Osteoblast (primary cell): ENCODE data around the gene CACFD1. TPM values are rescaled to one million over a fixed set of nuclear protein-coding genes. Genes with fewer than 3 reads are reported as not detected.

Source experiments
- DNase-seq: peaks from one replicate; pipeline ENCODE4 v3.0.0; 2011; ENCODE audit warnings: low spot score, mixed read lengths; ENCODE audit not compliant: insufficient read length; ENCODE audit errors: missing footprints
- H2AFZ ChIP-seq: 2 replicates; pipeline ENCODE4 v1.6.0; 2011; ENCODE audit warnings: mild to moderate bottlenecking, low read length
- H3K27ac ChIP-seq: 2 replicates; pipeline ENCODE4 v1.5.1; 2011; ENCODE audit warnings: mild to moderate bottlenecking, low read depth, low read length, moderate library complexity
- H3K27me3 ChIP-seq: 2 replicates; pipeline ENCODE4 v1.6.0; 2012; ENCODE audit warnings: mild to moderate bottlenecking, control low read depth, inconsistent platforms, low read length, moderate library complexity; ENCODE audit not compliant: insufficient read depth
- H3K36me3 ChIP-seq: 2 replicates; pipeline ENCODE4 v1.5.1; 2011; ENCODE audit warnings: mild to moderate bottlenecking, low read length, control low read depth, moderate library complexity; ENCODE audit not compliant: insufficient read depth
- H3K4me1 ChIP-seq: 2 replicates; pipeline ENCODE4 v1.5.1; 2011; ENCODE audit warnings: mild to moderate bottlenecking, low read length, control low read depth, moderate library complexity; ENCODE audit not compliant: insufficient read depth
- H3K4me2 ChIP-seq: 2 replicates; pipeline ENCODE4 v1.6.0; 2011; ENCODE audit warnings: mild to moderate bottlenecking, low read length; ENCODE audit not compliant: insufficient read depth
- H3K4me3 ChIP-seq: fragments of 200-600 bp; sonication (generic); 3 replicates; pipeline ENCODE4 v1.5.1; 2012; ENCODE audit warnings: mild to moderate bottlenecking, low read length, inconsistent platforms; ENCODE audit not compliant: insufficient read depth
- H3K79me2 ChIP-seq: 2 replicates; pipeline ENCODE4 v1.6.0; 2012; ENCODE audit warnings: mild to moderate bottlenecking, low read length, control low read depth, inconsistent platforms; ENCODE audit not compliant: insufficient read depth
- H3K9me3 ChIP-seq: 2 replicates; pipeline ENCODE4 v1.5.1; 2011; ENCODE audit warnings: low read depth, low read length, control low read depth
- H4K20me1 ChIP-seq: 2 replicates; pipeline ENCODE4 v1.6.0; 2012; ENCODE audit warnings: mild to moderate bottlenecking, low read length, control low read depth; ENCODE audit not compliant: insufficient read depth
- CTCF ChIP-seq: IDR thresholded peaks from 2 replicates; pipeline ENCODE4 v1.5.1; 2011; ENCODE audit warnings: mild to moderate bottlenecking, low read depth, low read length, moderate library complexity; ENCODE audit errors: extremely low read depth
- total RNA-seq: library from RNA; depleted of rRNA; stranded (reverse); fragments of >200 nt; gene quantifications from 2 replicates; pipeline ENCODE4 v1.2.3, GENCODE V29; 2012

CACFD1 gene
- total RNA-seq, 1 donor: 9.0 TPM

DNA sequence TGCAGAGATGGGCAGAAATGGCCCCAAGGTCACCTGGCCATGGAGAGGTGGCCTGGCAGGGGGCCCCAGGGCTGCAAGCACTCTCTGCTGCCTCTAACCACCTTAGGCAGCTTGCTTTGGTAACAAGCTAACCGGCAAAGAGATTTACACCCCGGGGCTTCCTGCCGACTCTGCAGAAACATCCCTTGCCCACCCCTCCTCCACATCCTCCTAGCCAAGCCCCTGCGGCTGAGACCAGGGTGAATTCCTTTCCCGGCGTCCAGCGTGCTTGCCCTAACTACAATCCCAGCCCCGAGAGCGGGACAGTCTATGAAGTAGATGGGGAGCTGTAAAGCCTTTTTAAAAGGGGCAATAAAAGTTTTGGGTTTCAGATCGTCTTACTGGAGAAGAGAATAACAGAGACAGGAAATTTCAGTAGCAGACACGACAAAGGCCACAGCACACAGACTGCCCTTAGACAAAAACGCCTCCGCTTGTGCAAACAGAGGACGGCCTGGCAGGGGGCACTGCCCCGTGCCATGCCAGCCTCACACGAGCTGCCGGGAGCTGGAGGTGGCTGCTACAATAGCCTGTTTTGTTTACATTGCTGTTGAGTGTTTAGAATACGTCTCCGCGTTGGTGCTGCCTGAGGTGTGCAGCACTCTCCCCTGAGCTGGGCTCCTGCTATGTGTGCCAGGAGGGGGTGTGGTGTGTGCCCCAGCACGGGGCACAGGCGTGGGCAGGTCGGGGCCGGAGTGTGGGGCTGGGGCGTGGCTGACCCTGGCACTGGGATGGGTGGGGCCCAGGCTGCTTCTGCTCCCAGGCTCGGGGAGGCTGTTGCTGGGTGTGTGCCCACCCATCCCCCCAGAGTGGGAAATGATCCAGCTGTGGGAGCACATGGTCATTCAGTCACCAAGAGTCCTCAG is 49.7 kb downstream of the CACFD1 start:
- peak; percentile 90 for DNase-seq
- no peak overlapping the region for H3K27ac ChIP-seq
- peak overlapping the region; percentile 11 for H3K4me3 ChIP-seq
- no peaks in the 10 kb centered on the region for H3K9me3 ChIP-seq
- peak overlapping the region; percentile 42 for H3K4me2 ChIP-seq
- TF ChIP-seq CTCF: no peak
- H3K27me3 ChIP-seq: peaks cover 6% of the 10 kb centered on the region
- H2AFZ ChIP-seq: peak overlapping the region; percentile 50
- H3K4me1 ChIP-seq: peaks cover 35% of the 10 kb centered on the region
- no peaks in the 10 kb centered on the region for H3K36me3 ChIP-seq
- no peaks in the 10 kb centered on the region for H4K20me1 ChIP-seq
- no peaks in the 10 kb centered on the region for H3K79me2 ChIP-seq

DNA sequence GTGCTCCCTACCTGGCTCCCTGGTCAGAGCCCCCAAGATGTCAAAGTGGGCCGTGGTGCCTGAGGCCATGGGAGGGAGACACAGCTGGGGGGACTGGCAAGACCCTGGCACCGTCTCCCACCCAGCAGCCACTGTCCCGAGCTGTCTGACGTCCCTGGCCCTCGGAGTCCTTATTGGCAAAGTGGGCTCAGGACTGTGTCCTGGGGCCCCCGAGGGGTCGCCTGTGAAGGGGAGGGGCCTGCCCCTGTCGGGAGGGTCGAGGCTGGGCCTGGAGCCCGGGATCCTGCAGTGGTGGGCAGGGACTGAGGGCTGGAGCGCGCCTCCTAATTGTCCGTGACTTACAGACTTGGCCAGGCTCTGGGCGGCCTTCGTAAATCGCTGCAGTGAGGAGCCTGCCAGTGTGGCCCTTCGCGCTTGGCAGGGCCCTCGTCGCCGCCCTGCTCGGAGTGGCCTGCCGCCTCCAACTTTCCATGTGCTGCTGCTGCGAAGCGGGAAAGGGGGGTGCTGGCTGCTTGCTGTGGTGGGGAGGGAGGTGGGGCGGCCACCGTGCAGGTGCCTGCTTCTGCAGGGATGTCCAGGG is 51.2 kb downstream of the CACFD1 start:
- no peak overlapping the region for H3K4me2 ChIP-seq

DNA sequence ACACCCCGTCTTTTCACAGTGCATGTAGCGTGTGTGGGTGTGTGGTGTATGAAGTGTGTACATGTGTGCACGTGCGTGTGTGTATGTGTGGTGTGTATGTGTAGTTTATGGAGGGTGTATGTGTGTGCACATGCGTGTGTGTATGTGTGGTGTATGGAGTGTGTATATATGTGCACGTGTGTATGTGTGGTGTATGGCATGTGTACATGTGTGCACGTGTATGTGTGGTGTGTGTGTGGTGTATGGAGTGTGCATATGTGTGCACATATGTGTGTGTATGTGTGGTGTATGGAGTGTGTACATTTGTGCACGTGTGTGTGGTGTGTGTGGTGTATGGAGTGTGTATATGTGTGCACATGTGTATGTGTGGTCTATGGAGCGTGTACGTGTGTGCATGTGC is 51.8 kb downstream of the CACFD1 start:
- H2AFZ ChIP-seq: no peak overlapping the region
- no peak overlapping the region for H3K27ac ChIP-seq
- no peaks in the 10 kb centered on the region for H3K9me3 ChIP-seq
- no peaks in the 10 kb centered on the region for H3K36me3 ChIP-seq
- DNase-seq: peak; percentile 30
- H4K20me1 ChIP-seq: no peaks in the 10 kb centered on the region
- H3K79me2 ChIP-seq: no peaks in the 10 kb centered on the region
- peaks cover 9% of the 10 kb centered on the region for H3K27me3 ChIP-seq
- no peak for TF ChIP-seq CTCF
- no peak overlapping the region for H3K4me3 ChIP-seq
- H3K4me2 ChIP-seq: no peak overlapping the region
- peaks cover 22% of the 10 kb centered on the region for H3K4me1 ChIP-seq

More for the DNA sequence above, 51.2 kb downstream of the CACFD1 start:
- Histone ChIP-seq H3K27ac (no peak overlapping the region), H3K4me1 (peaks cover 24% of the 10 kb centered on the region), H3K79me2 (no peaks in the 10 kb centered on the region), H2AFZ (no peak overlapping the region), H3K9me3 (no peaks in the 10 kb centered on the region), H3K27me3 (peaks cover 9% of the 10 kb centered on the region), H4K20me1 (no peaks in the 10 kb centered on the region), H3K4me3 (no peak overlapping the region), H3K36me3 (no peaks in the 10 kb centered on the region)
- DNase-seq: peak; percentile 13
- no peak for TF ChIP-seq CTCF
